GM23338 (cell line): ENCODE measurements around the gene USP7. TPM values are rescaled to one million over a fixed set of nuclear protein-coding genes. Genes with fewer than 3 reads are reported as not detected.

ENCODE experiments used
- CREB1 ChIP-seq: fragments of 250-450 bp; sonication (Bioruptor Pico); IDR thresholded peaks from 2 replicates; pipeline ENCODE4 v1.5.0; 2020; ENCODE audit warnings: low read depth, mild to moderate bottlenecking, moderate library complexity
- EZH2phosphoT487 ChIP-seq: fragments of 200-600 bp; sonication (generic); IDR thresholded peaks from one replicate; pipeline ENCODE4 v1.8.1; 2018; ENCODE audit warnings: antibody characterized with exemption; ENCODE audit not compliant: unreplicated experiment
- POLR2AphosphoS5 ChIP-seq: IDR thresholded peaks from 2 replicates; pipeline ENCODE4 v1.6.1; 2016; ENCODE audit warnings: antibody characterized with exemption, low read depth
- REST ChIP-seq: IDR thresholded peaks from one replicate; pipeline ENCODE4 v1.6.1; 2018; ENCODE audit warnings: antibody characterized with exemption; ENCODE audit not compliant: unreplicated experiment
- ZNF331 ChIP-seq: fragments of 250-450 bp; sonication (Bioruptor Pico); IDR thresholded peaks from 2 replicates; pipeline ENCODE4 v1.5.0; 2020; ENCODE audit warnings: low read depth, mild to moderate bottlenecking, moderate library complexity
- ZNF462 ChIP-seq: fragments of 250-450 bp; sonication (Bioruptor Pico); IDR thresholded peaks from 2 replicates; pipeline ENCODE4 v1.5.0; 2020; ENCODE audit warnings: mild to moderate bottlenecking, moderate library complexity
- polyA plus RNA-seq: library from polyadenylated mRNA; unstranded; fragments of >200 nt; fragmentation: Nextera tagmentation; extraction: Ambion mirVana; gene quantifications from 2 replicates; pipeline ENCODE4 v1.2.1, GENCODE V29; 2016
- total RNA-seq: library from RNA; depleted of rRNA; stranded (reverse); fragments of >200 nt; shearing (Covaris generic); gene quantifications from 2 replicates; pipeline ENCODE4 v1.2.3, GENCODE V29; 2014

The USP7 gene
- total and polyA plus RNA-seq, 2 experiments from 2014 or later = 42.3 to 130 TPM

GRCh38 chr16:8910811-8911210, 52.9 kb downstream of the USP7 start (continued):
- TF ChIP-seq ZNF462 (CRISPR knock-in tag) = no peak
- no peak for TF ChIP-seq ZNF331 (CRISPR knock-in tag)
- no peak for TF ChIP-seq EZH2phosphoT487
- no peak for TF ChIP-seq REST
- no peak for TF ChIP-seq POLR2AphosphoS5
- no peak for TF ChIP-seq CREB1
